Cardiac muscle cell (in vitro differentiated cells and primary cell): ENCODE data around the gene SRP72. TPM values are rescaled to one million over a fixed set of nuclear protein-coding genes. Genes with fewer than 3 reads are reported as not detected.

Source experiments
- DNase-seq, 2 donors: peaks; one replicate each; pipeline versions ENCODE4 v3.0.0 to v3.0.0-alpha.2; 2010 to 2017; ENCODE audit warnings: low read depth in 1 of 2, low spot score in 1 of 2
- H3K27ac ChIP-seq: fragments of 200-600 bp; sonication (generic); 2 replicates; pipeline ENCODE4 v1.5.1; 2016
- H3K27me3 ChIP-seq: fragments of 200-600 bp; sonication (generic); 2 replicates; pipeline ENCODE4 v1.6.0; 2016; ENCODE audit warnings: control low read depth
- H3K36me3 ChIP-seq: fragments of 200-600 bp; sonication (generic); 2 replicates; pipeline ENCODE4 v1.5.1; 2016; ENCODE audit warnings: control low read depth
- H3K4me1 ChIP-seq: fragments of 200-600 bp; sonication (generic); 2 replicates; pipeline ENCODE4 v1.8.1; 2017; ENCODE audit warnings: low read depth, mild to moderate bottlenecking, mixed run types
- H3K4me3 ChIP-seq: fragments of 200-600 bp; sonication (generic); 2 replicates; pipeline ENCODE4 v1.5.1; 2016; ENCODE audit warnings: mild to moderate bottlenecking
- H3K9me3 ChIP-seq: fragments of 200-600 bp; sonication (generic); 2 replicates; pipeline ENCODE4 v1.5.1; 2017; ENCODE audit warnings: low read depth, mild to moderate bottlenecking, control low read depth
- CTCF ChIP-seq: IDR thresholded peaks from 2 replicates; pipeline ENCODE4 v1.5.1; 2012; ENCODE audit warnings: low read depth, mild to moderate bottlenecking, low read length
- polyA plus RNA-seq: library from polyadenylated mRNA; unstranded; fragments of >200 nt; fragmentation: Nextera tagmentation; extraction: Ambion mirVana; gene quantifications from 2 replicates; pipeline ENCODE4 v1.2.1, GENCODE V29; 2016
- total RNA-seq: library from RNA; depleted of rRNA; stranded (reverse); fragments of >200 nt; gene quantifications from 2 replicates; pipeline ENCODE4 v1.2.3, GENCODE V29; 2016

SRP72 gene
- total RNA-seq (35.3 and 46.9 TPM in 2 replicates), polyA plus RNA-seq (87.1 and 104 TPM in 2 replicates)

GRCh38 chr4:56467284-56468096, at the start of gene SRP72:
TSS of gene SRP72 (plus strand) at chr4:56467617. CDS start at chr4:56467636, 19 bp downstream.
- TF ChIP-seq CTCF = no peak
- Histone ChIP-seq H3K27me3 (no peaks in the 10 kb centered on the region), H3K4me3 (peak within 1 kb of the TSS; percentile 94), H3K36me3 (peaks cover 16% of the 10 kb centered on the region), H3K4me1 (peaks cover 21% of the 10 kb centered on the region), H3K27ac (peak within 1 kb of the TSS; percentile 94), H3K9me3 (no peaks in the 10 kb centered on the region)
- DNase-seq = peak; percentile 91

- H3K27ac ChIP-seq = peak overlapping the region; percentile 4
- H3K4me1 ChIP-seq = peaks cover 11% of the 10 kb centered on the region
- H3K4me3 ChIP-seq = no peak overlapping the region
- no peaks in the 10 kb centered on the region for H3K27me3 ChIP-seq
- H3K9me3 ChIP-seq = no peaks in the 10 kb centered on the region
- no peak for TF ChIP-seq CTCF
- no peaks in the 10 kb centered on the region for H3K36me3 ChIP-seq
- DNase-seq = peak in 1 of 2 donors; percentile 23
Observed at GRCh38 chr4:56424176-56424575, 43.2 kb upstream of the SRP72 start.

- H3K4me3 ChIP-seq = no peak overlapping the region
- no peaks in the 10 kb centered on the region for H3K36me3 ChIP-seq
- peak; percentile 41 to 60 for DNase-seq
- no peaks in the 10 kb centered on the region for H3K9me3 ChIP-seq
- H3K4me1 ChIP-seq = peaks cover 11% of the 10 kb centered on the region
- peak; percentile 73 for TF ChIP-seq CTCF
- no peaks in the 10 kb centered on the region for H3K27me3 ChIP-seq
- peak overlapping the region; percentile 4 for H3K27ac ChIP-seq
Observed at GRCh38 chr4:56424697-56425514, 42.5 kb upstream of the SRP72 start.

GRCh38 chr4:56425518-56425917, 41.9 kb upstream of the SRP72 start:
- H3K9me3 ChIP-seq = no peaks in the 10 kb centered on the region
- peaks cover 11% of the 10 kb centered on the region for H3K4me1 ChIP-seq
- no peaks in the 10 kb centered on the region for H3K27me3 ChIP-seq
- H3K4me3 ChIP-seq = no peak overlapping the region
- H3K36me3 ChIP-seq = no peaks in the 10 kb centered on the region
- DNase-seq = no peak
- no peak overlapping the region for H3K27ac ChIP-seq
- TF ChIP-seq CTCF = no peak

- no peaks in the 10 kb centered on the region for H3K9me3 ChIP-seq
- no peak for TF ChIP-seq CTCF
- H3K4me1 ChIP-seq = peaks cover 11% of the 10 kb centered on the region
- H3K36me3 ChIP-seq = no peaks in the 10 kb centered on the region
- H3K4me3 ChIP-seq = no peak overlapping the region
- no peaks in the 10 kb centered on the region for H3K27me3 ChIP-seq
- no peak for DNase-seq
- no peak overlapping the region for H3K27ac ChIP-seq
Observed at GRCh38 chr4:56426273-56426672, 41.1 kb upstream of the SRP72 start.
